ENCODE results near the gene SPOCK1. TPM values are rescaled to one million over a fixed set of nuclear protein-coding genes. Genes with fewer than 3 reads are reported as not detected.

The SPOCK1 gene
- total and polyA plus RNA-seq, 2 experiments from 2014 or later: 8.2 to 10.5 TPM

DNA sequence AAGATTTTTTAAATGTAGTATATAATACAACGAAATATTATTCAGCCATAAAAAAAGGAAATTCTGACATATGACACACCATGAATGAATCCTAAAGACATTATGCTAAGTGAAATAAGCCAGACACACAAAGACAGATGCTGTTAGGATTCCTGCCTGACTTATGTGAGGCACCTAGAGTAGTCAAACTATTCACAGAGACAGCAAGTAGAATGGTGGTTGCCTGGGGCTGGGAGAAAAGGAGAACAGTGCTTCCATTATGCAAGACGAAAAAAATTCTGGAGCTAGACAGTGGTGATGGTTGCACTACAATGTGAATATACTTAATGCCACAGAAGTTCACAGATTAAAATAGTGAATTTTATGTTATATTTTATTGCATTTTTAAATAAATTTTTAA lies 66.8 kb downstream of the SPOCK1 start (continued):
- TF ChIP-seq CTCF (conservative IDR thresholded peaks at IDR 0.05; ENCODE audit: low read depth in 2 of 2) (no peak), ZNF114 (CRISPR knock-in tag; IDR thresholded peaks at IDR 0.05) (no peak)

DNA sequence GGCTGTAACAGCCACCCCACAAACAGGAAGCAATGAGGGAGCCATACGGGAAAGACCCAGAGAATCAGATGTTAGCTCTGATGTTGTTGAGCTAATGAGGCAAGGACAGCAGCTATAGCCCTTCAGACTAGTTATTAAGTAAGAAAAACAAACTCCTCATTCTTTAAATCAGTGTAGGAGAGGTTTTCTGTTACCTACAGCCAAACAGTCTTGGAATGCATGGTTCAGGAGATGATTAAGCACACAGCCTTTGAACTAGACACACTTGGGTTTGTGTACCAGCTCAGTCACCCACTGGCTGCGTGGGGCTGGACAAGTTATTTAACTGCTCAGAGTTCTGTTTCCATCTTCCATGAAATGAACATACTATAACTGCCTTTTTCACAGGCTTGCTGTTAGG lies 68.1 kb downstream of the SPOCK1 start:
- no peaks in the 10 kb centered on the region for H3K36me3 ChIP-seq (ENCODE audit: insufficient read depth)
- H3K79me2 ChIP-seq (replicated peaks; ENCODE audit: insufficient read depth): no peaks in the 10 kb centered on the region
- Mint-ChIP-seq H3K27ac (no peak overlapping the region), H3K4me3 (no peak overlapping the region), H3K9me3 (peaks cover 2% of the 10 kb centered on the region; the same call in 1 of the 3 replicates), H3K27me3 (ENCODE audit: insufficient read depth, low read depth, poor library complexity) (no peaks in the 10 kb centered on the region), H3K36me3 (ENCODE audit: low read depth) (no peaks in the 10 kb centered on the region), H3K4me1 (no peaks in the 10 kb centered on the region)
- H3K4me3 ChIP-seq: no peak overlapping the region
- no peak overlapping the region for H3K4me2 ChIP-seq
- no peaks in the 10 kb centered on the region; the same call in 1 of the 2 replicates for H3K9me2 ChIP-seq (ENCODE audit: insufficient read depth)
- no peak overlapping the region for H3K27ac ChIP-seq (ENCODE audit: low read depth)
- H3F3A ChIP-seq (replicated peaks; ENCODE audit: low read depth): no peaks in the 10 kb centered on the region
- no peaks in the 10 kb centered on the region for H3K4me1 ChIP-seq (ENCODE audit: insufficient read depth)
- H4K20me1 ChIP-seq (replicated peaks; ENCODE audit: insufficient read depth): no peaks in the 10 kb centered on the region
- ATAC-seq (no peak), DNase-seq (ENCODE audit: low spot score) (no peak)
- no peak overlapping the region for H2AFZ ChIP-seq
- no peaks in the 10 kb centered on the region for H3K27me3 ChIP-seq (ENCODE audit: insufficient read depth)
- TF ChIP-seq, protein P1, sequence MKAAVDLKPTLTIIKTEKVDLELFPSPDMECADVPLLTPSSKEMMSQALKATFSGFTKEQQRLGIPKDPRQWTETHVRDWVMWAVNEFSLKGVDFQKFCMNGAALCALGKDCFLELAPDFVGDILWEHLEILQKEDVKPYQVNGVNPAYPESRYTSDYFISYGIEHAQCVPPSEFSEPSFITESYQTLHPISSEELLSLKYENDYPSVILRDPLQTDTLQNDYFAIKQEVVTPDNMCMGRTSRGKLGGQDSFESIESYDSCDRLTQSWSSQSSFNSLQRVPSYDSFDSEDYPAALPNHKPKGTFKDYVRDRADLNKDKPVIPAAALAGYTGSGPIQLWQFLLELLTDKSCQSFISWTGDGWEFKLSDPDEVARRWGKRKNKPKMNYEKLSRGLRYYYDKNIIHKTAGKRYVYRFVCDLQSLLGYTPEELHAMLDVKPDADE (IDR thresholded peaks at IDR 0.05): no peak
- no peak for TF ChIP-seq REST (IDR thresholded peaks at IDR 0.05; ENCODE audit: unreplicated experiment)
- no peak for TF ChIP-seq ZNF114 (CRISPR knock-in tag; IDR thresholded peaks at IDR 0.05)
- TF ChIP-seq EZH2 (IDR thresholded peaks at IDR 0.05; ENCODE audit: low read depth, unreplicated experiment): no peak
- TF ChIP-seq ZNF331 (CRISPR knock-in tag; IDR thresholded peaks at IDR 0.05; ENCODE audit: low read depth): no peak
- TF ChIP-seq, protein P2, sequence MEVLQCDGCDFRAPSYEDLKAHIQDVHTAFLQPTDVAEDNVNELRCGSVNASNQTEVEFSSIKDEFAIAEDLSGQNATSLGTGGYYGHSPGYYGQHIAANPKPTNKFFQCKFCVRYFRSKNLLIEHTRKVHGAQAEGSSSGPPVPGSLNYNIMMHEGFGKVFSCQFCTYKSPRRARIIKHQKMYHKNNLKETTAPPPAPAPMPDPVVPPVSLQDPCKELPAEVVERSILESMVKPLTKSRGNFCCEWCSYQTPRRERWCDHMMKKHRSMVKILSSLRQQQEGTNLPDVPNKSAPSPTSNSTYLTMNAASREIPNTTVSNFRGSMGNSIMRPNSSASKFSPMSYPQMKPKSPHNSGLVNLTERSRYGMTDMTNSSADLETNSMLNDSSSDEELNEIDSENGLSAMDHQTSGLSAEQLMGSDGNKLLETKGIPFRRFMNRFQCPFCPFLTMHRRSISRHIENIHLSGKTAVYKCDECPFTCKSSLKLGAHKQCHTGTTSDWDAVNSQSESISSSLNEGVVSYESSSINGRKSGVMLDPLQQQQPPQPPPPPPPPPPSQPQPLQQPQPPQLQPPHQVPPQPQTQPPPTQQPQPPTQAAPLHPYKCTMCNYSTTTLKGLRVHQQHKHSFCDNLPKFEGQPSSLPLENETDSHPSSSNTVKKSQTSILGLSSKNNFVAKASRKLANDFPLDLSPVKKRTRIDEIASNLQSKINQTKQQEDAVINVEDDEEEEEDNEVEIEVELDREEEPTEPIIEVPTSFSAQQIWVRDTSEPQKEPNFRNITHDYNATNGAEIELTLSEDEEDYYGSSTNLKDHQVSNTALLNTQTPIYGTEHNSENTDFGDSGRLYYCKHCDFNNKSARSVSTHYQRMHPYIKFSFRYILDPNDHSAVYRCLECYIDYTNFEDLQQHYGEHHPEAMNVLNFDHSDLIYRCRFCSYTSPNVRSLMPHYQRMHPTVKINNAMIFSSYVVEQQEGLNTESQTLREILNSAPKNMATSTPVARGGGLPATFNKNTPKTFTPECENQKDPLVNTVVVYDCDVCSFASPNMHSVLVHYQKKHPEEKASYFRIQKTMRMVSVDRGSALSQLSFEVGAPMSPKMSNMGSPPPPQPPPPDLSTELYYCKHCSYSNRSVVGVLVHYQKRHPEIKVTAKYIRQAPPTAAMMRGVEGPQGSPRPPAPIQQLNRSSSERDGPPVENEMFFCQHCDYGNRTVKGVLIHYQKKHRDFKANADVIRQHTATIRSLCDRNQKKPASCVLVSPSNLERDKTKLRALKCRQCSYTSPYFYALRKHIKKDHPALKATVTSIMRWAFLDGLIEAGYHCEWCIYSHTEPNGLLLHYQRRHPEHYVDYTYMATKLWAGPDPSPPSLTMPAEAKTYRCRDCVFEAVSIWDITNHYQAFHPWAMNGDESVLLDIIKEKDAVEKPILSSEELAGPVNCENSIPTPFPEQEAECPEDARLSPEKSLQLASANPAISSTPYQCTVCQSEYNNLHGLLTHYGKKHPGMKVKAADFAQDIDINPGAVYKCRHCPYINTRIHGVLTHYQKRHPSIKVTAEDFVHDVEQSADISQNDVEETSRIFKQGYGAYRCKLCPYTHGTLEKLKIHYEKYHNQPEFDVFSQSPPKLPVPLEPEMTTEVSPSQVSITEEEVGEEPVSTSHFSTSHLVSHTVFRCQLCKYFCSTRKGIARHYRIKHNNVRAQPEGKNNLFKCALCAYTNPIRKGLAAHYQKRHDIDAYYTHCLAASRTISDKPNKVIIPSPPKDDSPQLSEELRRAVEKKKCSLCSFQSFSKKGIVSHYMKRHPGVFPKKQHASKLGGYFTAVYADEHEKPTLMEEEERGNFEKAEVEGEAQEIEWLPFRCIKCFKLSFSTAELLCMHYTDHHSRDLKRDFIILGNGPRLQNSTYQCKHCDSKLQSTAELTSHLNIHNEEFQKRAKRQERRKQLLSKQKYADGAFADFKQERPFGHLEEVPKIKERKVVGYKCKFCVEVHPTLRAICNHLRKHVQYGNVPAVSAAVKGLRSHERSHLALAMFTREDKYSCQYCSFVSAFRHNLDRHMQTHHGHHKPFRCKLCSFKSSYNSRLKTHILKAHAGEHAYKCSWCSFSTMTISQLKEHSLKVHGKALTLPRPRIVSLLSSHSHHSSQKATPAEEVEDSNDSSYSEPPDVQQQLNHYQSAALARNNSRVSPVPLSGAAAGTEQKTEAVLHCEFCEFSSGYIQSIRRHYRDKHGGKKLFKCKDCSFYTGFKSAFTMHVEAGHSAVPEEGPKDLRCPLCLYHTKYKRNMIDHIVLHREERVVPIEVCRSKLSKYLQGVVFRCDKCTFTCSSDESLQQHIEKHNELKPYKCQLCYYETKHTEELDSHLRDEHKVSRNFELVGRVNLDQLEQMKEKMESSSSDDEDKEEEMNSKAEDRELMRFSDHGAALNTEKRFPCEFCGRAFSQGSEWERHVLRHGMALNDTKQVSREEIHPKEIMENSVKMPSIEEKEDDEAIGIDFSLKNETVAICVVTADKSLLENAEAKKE (CRISPR knock-in tag; IDR thresholded peaks at IDR 0.05): no peak

Data from GM23338 (cell line).